CD4-positive, alpha-beta T cell treated with Interleukin-6 at 100 ng/mL for 8 hours (primary cell): ENCODE results near the gene CORO7.
"Not testable (repeated sequence)": the region's sequence is repeated elsewhere in the genome, so short reads cannot be mapped to it uniquely, and the experiment has no call there.

Experiments used
- DNase-seq: peaks from one replicate; pipeline ENCODE4 v3.0.0-alpha.2; 2020; ENCODE audit warnings: mixed read lengths, low spot score

The CORO7 gene

GRCh38 chr16:4336701-4337539 lies 79.5 kb downstream of the CORO7 start:
- no peak for DNase-seq

- DNase-seq, result no peak
These were observed 81.5 kb downstream of the CORO7 start for GRCh38 chr16:4334724-4335495.

- not testable (repeated sequence) for DNase-seq
These were observed 82.7 kb downstream of the CORO7 start for GRCh38 chr16:4333714-4334113.

- no peak for DNase-seq
These were observed 83.1 kb downstream of the CORO7 start for GRCh38 chr16:4333308-4333638.

GRCh38 chr16:4332623-4333307 lies 83.6 kb downstream of the CORO7 start:
- no peak for DNase-seq

- DNase-seq, result no peak
These were observed 84.3 kb downstream of the CORO7 start for GRCh38 chr16:4332083-4332482.

- peak; percentile 62 for DNase-seq
These were observed 86.0 kb downstream of the CORO7 start for GRCh38 chr16:4330277-4330874.

- no peak for DNase-seq
These were observed 87.3 kb downstream of the CORO7 start for GRCh38 chr16:4328782-4329775.

- DNase-seq, result peak; percentile 46
These were observed 88.2 kb downstream of the CORO7 start for GRCh38 chr16:4328046-4328781.

- no peak for DNase-seq
These were observed 88.9 kb downstream of the CORO7 start for GRCh38 chr16:4327386-4328045.

GRCh38 chr16:4325253-4325758 lies 91.1 kb downstream of the CORO7 start:
- DNase-seq, result no peak

GRCh38 chr16:4324492-4325252 lies 91.7 kb downstream of the CORO7 start:
- no peak for DNase-seq

GRCh38 chr16:4323845-4324488 lies 92.4 kb downstream of the CORO7 start:
- DNase-seq, result no peak

- no peak for DNase-seq
These were observed 93.1 kb downstream of the CORO7 start for GRCh38 chr16:4323071-4323844.

GRCh38 chr16:4322121-4323052 lies 94.0 kb downstream of the CORO7 start:
- DNase-seq, result no peak
